HEK293 (cell line): ENCODE results near the gene ATP13A4.

Experiments used
- CTCF ChIP-seq: fragments of 450-650 bp; formaldehyde crosslinking; IDR thresholded peaks from 2 replicates; pipeline ENCODE4 v1.5.1; 2016; ENCODE audit warnings: missing biosample characterization, missing genetic modification characterization
- TCF7L2 ChIP-seq: IDR thresholded peaks from 2 replicates; pipeline ENCODE4 v1.6.1; 2011; ENCODE audit warnings: low read depth, mild to moderate bottlenecking, inconsistent platforms, low read length, moderate library complexity, borderline replicate concordance
- ZNF19 ChIP-seq: fragments of 450-650 bp; formaldehyde crosslinking; IDR thresholded peaks from 2 replicates; pipeline ENCODE4; 2016; ENCODE audit warnings: missing biosample characterization, missing genetic modification characterization, low read depth
- ZNF274 ChIP-seq, 2 experiments: fragments of 200-500 bp in 1 of 2; fragments of 450-650 bp in 1 of 2; sonication (Bioruptor generic) in 1 of 2; formaldehyde crosslinking in 1 of 2; IDR thresholded peaks; 2 replicates each; pipeline versions ENCODE4 v1.5.1 to v1.6.1; 2014 to 2016; ENCODE audit warnings: borderline replicate concordance in 1 of 2, inconsistent platforms in 1 of 2, low read length in 1 of 2, missing biosample characterization in 1 of 2, missing genetic modification characterization in 1 of 2
- ZNF324 ChIP-seq: fragments of 450-650 bp; formaldehyde crosslinking; IDR thresholded peaks from 2 replicates; pipeline ENCODE4 v1.5.1; 2016; ENCODE audit warnings: missing biosample characterization, missing genetic modification characterization
- ZNF621 ChIP-seq: fragments of 450-650 bp; formaldehyde crosslinking; IDR thresholded peaks from 2 replicates; pipeline ENCODE4 v1.5.1; 2017; ENCODE audit warnings: missing biosample characterization, missing genetic modification characterization

GRCh38 chr3:193599393-193599792, 44.7 kb upstream of the ATP13A4 start:
- TF ChIP-seq ZNF19 (tag by site-specific recombination) (no peak), ZNF621 (tag by site-specific recombination) (no peak), TCF7L2 (no peak), CTCF (tag by site-specific recombination) (no peak), ZNF324 (tag by site-specific recombination) (no peak), ZNF274 (IDR thresholded peaks at IDR 0.05; ENCODE audit: low read length) (no peak), ZNF274 (tag by site-specific recombination; IDR thresholded peaks at IDR 0.05; ENCODE audit: borderline replicate concordance) (no peak)
